Panc1 (cell line): Measurements from ENCODE around the gene CAST. TPM values are rescaled to one million over a fixed set of nuclear protein-coding genes. Genes with fewer than 3 reads are reported as not detected.

Experiments
- ATAC-seq: fragments of 200-7000 bp; cut with Tn5 transposase; 2 replicates; pipeline ENCODE4 v1.9.1; 2020; ENCODE audit warnings: mild to moderate bottlenecking, moderate library complexity
- BruUV-seq: library from RNA; stranded (reverse); fragments of 400-500 nt; replicated peaks from 2 replicates; lab custom pipeline; 2021; lab: Mats Ljungman, UMichigan
- CTCF ChIA-PET: fragments of 300-600 bp; sonication (Branson Sonifier 250); formaldehyde crosslinking; loops from one replicate; lab custom pipeline; 2022; ENCODE audit warnings: antibody characterized with exemption; lab: Charles Lee
- POLR2A ChIA-PET: fragments of 300-600 bp; sonication (Branson Sonifier 250); formaldehyde crosslinking; loops from one replicate; lab custom pipeline; 2022; ENCODE audit warnings: antibody characterized with exemption; lab: Charles Lee
- DNase-seq: peaks from one replicate; pipeline ENCODE4 v3.0.0-alpha.2; 2010; ENCODE audit warnings: low read depth, low spot score
- H3K27ac ChIP-seq: 2 replicates; pipeline ENCODE4 v1.5.1; 2011; ENCODE audit warnings: mild to moderate bottlenecking, low read length, inconsistent platforms
- H3K27me3 ChIP-seq: fragments of 200-500 bp; sonication (Bioruptor generic); 2 replicates; pipeline ENCODE4 v1.6.0; 2014; ENCODE audit warnings: low read length, inconsistent platforms; ENCODE audit not compliant: control insufficient read depth, insufficient read depth
- H3K36me3 ChIP-seq: fragments of 200-500 bp; sonication (Bioruptor generic); 2 replicates; pipeline ENCODE4 v1.5.1; 2014; ENCODE audit warnings: inconsistent platforms, mild to moderate bottlenecking, low read length, moderate library complexity; ENCODE audit not compliant: control insufficient read depth, insufficient read depth
- H3K4me1 ChIP-seq: 2 replicates; pipeline ENCODE4 v1.5.1; 2011; ENCODE audit warnings: inconsistent platforms, mild to moderate bottlenecking, low read length, moderate library complexity; ENCODE audit not compliant: control insufficient read depth, insufficient read depth
- H3K4me3 ChIP-seq, 2 experiments: 2 replicates each; pipeline ENCODE4 v1.5.1; 2011 to 2012; ENCODE audit warnings: low read depth in 2 of 2, low read length in 2 of 2, mild to moderate bottlenecking in 2 of 2, inconsistent platforms in 1 of 2, moderate library complexity in 1 of 2
- H3K9me3 ChIP-seq: fragments of 200-500 bp; sonication (Bioruptor generic); 2 replicates; pipeline ENCODE4 v1.5.1; 2014; ENCODE audit warnings: low read depth, mild to moderate bottlenecking, inconsistent platforms, low read length, moderate library complexity; ENCODE audit not compliant: control insufficient read depth, insufficient read depth
- POLR2AphosphoS5 ChIP-seq: IDR thresholded peaks from 2 replicates; pipeline ENCODE4 v1.6.1; 2012; ENCODE audit warnings: mild to moderate bottlenecking, low read depth, low read length, moderate library complexity
- SIN3A ChIP-seq: IDR thresholded peaks from 2 replicates; pipeline ENCODE4 v1.6.1; 2012; ENCODE audit warnings: low read depth, mild to moderate bottlenecking, low read length, moderate library complexity, borderline replicate concordance; ENCODE audit not compliant: insufficient read depth
- TCF7L2 ChIP-seq: IDR thresholded peaks from 2 replicates; pipeline ENCODE4 v1.6.1; 2011; ENCODE audit warnings: mild to moderate bottlenecking, low read depth, low read length, inconsistent platforms
- in situ Hi-C: cut with HindIII; loops from 2 replicates; pipeline ENCODE4 v1.10.0; 2016; ENCODE audit warnings: low sequenced_read_pairs, low pct_unique_long_range_greater_than_20kb
- intact Hi-C: fragments of 100-400 bp; cut with micrococcal nuclease; formaldehyde crosslinking; loops from one replicate; pipeline ENCODE4 v1.10.0; 2022; ENCODE audit not compliant: unreplicated experiment
- total RNA-seq: library from RNA; stranded (reverse); gene quantifications from one replicate; pipeline ENCODE4 v1.2.1, GENCODE V29; 2021; ENCODE audit not compliant: unreplicated experiment
- TF ChIP-seq, protein P1 (sequence below): fragments of 450-650 bp; IDR thresholded peaks from 2 replicates; pipeline ENCODE4 v1.5.1; 2017; ENCODE audit warnings: mild to moderate bottlenecking
- TF ChIP-seq, protein P2 (sequence below), 2 experiments: IDR thresholded peaks; 2 replicates each; pipeline ENCODE4 v1.6.1; 2011 to 2012; ENCODE audit warnings: low read depth in 2 of 2, control low read depth in 1 of 2, low read length in 1 of 2, mild to moderate bottlenecking in 1 of 2, moderate library complexity in 1 of 2; ENCODE audit not compliant: insufficient read depth in 1 of 2

Gene CAST
- total RNA-seq, 1 experiment from 2014 or later: 212 TPM

GRCh38 chr5:96814041-96814440 lies 151.9 kb downstream of the CAST start:
- in situ Hi-C loops: no loop called here
- POLR2A ChIA-PET: no interaction called here

DNA sequence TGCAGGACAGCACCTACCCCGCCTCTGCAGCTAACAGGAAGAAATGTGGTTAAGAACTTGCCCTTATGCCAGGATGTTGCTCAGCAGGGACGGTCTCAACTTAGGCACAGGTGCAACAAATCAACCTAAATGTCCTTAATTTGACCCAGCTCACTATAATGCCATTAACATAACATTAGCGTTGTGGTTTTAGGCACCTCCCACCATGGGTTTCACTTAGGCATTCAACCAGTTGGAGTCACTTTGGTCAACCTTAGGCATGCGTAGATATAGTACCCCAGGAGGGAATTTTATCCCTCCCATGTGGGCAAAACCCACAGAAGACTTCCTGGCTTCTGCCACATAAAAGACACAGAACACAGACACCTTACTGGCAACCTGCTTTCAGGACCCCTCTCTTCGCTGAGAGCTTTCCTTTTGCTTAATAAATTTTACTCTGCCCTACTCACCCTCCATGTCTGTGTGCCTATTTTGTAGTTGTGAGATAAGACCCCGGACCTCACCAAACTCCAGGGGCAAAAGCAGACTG lies 154.3 kb downstream of the CAST start:
- in situ Hi-C loops: no loop called here
- no peak for DNase-seq
- intact Hi-C loops: no loop called here
- Histone ChIP-seq H3K4me1 (no peaks in the 10 kb centered on the region), H3K36me3 (no peaks in the 10 kb centered on the region), H3K4me3 (no peak overlapping the region; a peak in 1 of 4 replicates), H3K27ac (no peak overlapping the region), H3K27me3 (no peaks in the 10 kb centered on the region), H3K9me3 (no peaks in the 10 kb centered on the region)
- BruUV-seq: no TSS peak
- TF ChIP-seq SIN3A (no peak), POLR2AphosphoS5 (no peak), TCF7L2 (no peak)
- TF ChIP-seq, protein P1, sequence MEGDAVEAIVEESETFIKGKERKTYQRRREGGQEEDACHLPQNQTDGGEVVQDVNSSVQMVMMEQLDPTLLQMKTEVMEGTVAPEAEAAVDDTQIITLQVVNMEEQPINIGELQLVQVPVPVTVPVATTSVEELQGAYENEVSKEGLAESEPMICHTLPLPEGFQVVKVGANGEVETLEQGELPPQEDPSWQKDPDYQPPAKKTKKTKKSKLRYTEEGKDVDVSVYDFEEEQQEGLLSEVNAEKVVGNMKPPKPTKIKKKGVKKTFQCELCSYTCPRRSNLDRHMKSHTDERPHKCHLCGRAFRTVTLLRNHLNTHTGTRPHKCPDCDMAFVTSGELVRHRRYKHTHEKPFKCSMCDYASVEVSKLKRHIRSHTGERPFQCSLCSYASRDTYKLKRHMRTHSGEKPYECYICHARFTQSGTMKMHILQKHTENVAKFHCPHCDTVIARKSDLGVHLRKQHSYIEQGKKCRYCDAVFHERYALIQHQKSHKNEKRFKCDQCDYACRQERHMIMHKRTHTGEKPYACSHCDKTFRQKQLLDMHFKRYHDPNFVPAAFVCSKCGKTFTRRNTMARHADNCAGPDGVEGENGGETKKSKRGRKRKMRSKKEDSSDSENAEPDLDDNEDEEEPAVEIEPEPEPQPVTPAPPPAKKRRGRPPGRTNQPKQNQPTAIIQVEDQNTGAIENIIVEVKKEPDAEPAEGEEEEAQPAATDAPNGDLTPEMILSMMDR: no peak
- TF ChIP-seq, protein P2, sequence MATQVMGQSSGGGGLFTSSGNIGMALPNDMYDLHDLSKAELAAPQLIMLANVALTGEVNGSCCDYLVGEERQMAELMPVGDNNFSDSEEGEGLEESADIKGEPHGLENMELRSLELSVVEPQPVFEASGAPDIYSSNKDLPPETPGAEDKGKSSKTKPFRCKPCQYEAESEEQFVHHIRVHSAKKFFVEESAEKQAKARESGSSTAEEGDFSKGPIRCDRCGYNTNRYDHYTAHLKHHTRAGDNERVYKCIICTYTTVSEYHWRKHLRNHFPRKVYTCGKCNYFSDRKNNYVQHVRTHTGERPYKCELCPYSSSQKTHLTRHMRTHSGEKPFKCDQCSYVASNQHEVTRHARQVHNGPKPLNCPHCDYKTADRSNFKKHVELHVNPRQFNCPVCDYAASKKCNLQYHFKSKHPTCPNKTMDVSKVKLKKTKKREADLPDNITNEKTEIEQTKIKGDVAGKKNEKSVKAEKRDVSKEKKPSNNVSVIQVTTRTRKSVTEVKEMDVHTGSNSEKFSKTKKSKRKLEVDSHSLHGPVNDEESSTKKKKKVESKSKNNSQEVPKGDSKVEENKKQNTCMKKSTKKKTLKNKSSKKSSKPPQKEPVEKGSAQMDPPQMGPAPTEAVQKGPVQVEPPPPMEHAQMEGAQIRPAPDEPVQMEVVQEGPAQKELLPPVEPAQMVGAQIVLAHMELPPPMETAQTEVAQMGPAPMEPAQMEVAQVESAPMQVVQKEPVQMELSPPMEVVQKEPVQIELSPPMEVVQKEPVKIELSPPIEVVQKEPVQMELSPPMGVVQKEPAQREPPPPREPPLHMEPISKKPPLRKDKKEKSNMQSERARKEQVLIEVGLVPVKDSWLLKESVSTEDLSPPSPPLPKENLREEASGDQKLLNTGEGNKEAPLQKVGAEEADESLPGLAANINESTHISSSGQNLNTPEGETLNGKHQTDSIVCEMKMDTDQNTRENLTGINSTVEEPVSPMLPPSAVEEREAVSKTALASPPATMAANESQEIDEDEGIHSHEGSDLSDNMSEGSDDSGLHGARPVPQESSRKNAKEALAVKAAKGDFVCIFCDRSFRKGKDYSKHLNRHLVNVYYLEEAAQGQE (IDR thresholded peaks at IDR 0.05; ENCODE audit: insufficient read depth in 1 of 2, low read depth in 2 of 2, low read length in 1 of 2): no peak
- no peak for ATAC-seq
- CTCF ChIA-PET: no interaction called here
- POLR2A ChIA-PET: no interaction called here

More at GRCh38 chr5:96814041-96814440, 151.9 kb downstream of the CAST start:
- BruUV-seq: no TSS peak
- no peaks in the 10 kb centered on the region for H3K36me3 ChIP-seq
- CTCF ChIA-PET: interaction anchor here (0.7 kb wide), 1 partner anchor 8 kb away, joined by 17 read pairs; no protein-coding TSS in a partner anchor
- intact Hi-C loops: no loop called here
- no peak overlapping the region for H3K4me3 ChIP-seq
- no peaks in the 10 kb centered on the region for H3K9me3 ChIP-seq
- H3K27ac ChIP-seq: no peak overlapping the region
- peaks cover under 1% of the 10 kb centered on the region; the same call in 1 of the 2 replicates for H3K4me1 ChIP-seq
- DNase-seq (no peak), ATAC-seq (no peak)
- no peaks in the 10 kb centered on the region for H3K27me3 ChIP-seq
- TF ChIP-seq, protein P1: no peak
- TF ChIP-seq, protein P2 (IDR thresholded peaks at IDR 0.05; ENCODE audit: insufficient read depth in 1 of 2, low read depth in 2 of 2, low read length in 1 of 2): no peak
- no peak for TF ChIP-seq TCF7L2
- TF ChIP-seq POLR2AphosphoS5: no peak
- no peak for TF ChIP-seq SIN3A
